Fibroblast of skin of left biceps (primary cell): ENCODE data around the gene GLUD1.
"Not testable (repeated sequence)": the region's sequence is repeated elsewhere in the genome, so short reads cannot be mapped to it uniquely, and the experiment has no call there.

Source experiments
- DNase-seq, 2 experiments: peaks; one replicate each; pipeline ENCODE4 v3.0.0-alpha.2; 2013; ENCODE audit warnings: low read depth in 2 of 2

Gene GLUD1

GRCh38 chr10:87094373-87095235 is at the start of gene GLUD1, which contains the start of gene SHLD2:
TSS of gene GLUD1 (minus strand) at chr10:87094843. CDS start at chr10:87094769, 74 bp downstream.
TSS of gene SHLD2 (plus strand) at chr10:87095206. CDS start at chr10:87151355, 56,149 bp downstream.
- peak; percentile 67 to 72 for DNase-seq

GRCh38 chr10:87143109-87143418 is 48.4 kb upstream of the GLUD1 start:
- not testable (repeated sequence) for DNase-seq

- DNase-seq, result not testable (repeated sequence)
Measured at GRCh38 chr10:87142230-87143108, 47.8 kb upstream of the GLUD1 start.

GRCh38 chr10:87137478-87137877 is 42.8 kb upstream of the GLUD1 start:
- DNase-seq, result not testable (repeated sequence)

GRCh38 chr10:87134440-87134839 is 39.8 kb upstream of the GLUD1 start:
- DNase-seq, result not testable (repeated sequence)

GRCh38 chr10:87133936-87134335 is 39.3 kb upstream of the GLUD1 start:
- not testable (repeated sequence) for DNase-seq

- DNase-seq, result not testable (repeated sequence)
Measured at GRCh38 chr10:87132176-87132575, 37.5 kb upstream of the GLUD1 start.

- not testable (repeated sequence) for DNase-seq
Measured at GRCh38 chr10:87127607-87128156, 33.0 kb upstream of the GLUD1 start.

GRCh38 chr10:87127048-87127447 is 32.4 kb upstream of the GLUD1 start:
- DNase-seq, result not testable (repeated sequence)

- not testable (repeated sequence) for DNase-seq
Measured at GRCh38 chr10:87123351-87123750, 28.7 kb upstream of the GLUD1 start.

GRCh38 chr10:87119029-87119428 is 24.4 kb upstream of the GLUD1 start:
- not testable (repeated sequence) for DNase-seq

GRCh38 chr10:87118122-87118521 is 23.5 kb upstream of the GLUD1 start:
- DNase-seq, result not testable (repeated sequence)

GRCh38 chr10:87105446-87106124 is 10.9 kb upstream of the GLUD1 start:
- no peak for DNase-seq

- not testable (repeated sequence) for DNase-seq
Measured at GRCh38 chr10:87104727-87105126, 10.1 kb upstream of the GLUD1 start.

- DNase-seq, result no peak
Measured at GRCh38 chr10:87101996-87102395, 7.4 kb upstream of the GLUD1 start.

- DNase-seq, result peak; percentile 25 to 34
Measured at GRCh38 chr10:87095236-87095945, 748 bp upstream of the GLUD1 start.

- no peak for DNase-seq
Measured at GRCh38 chr10:87093632-87094372, 841 bp downstream of the GLUD1 start.

- DNase-seq, result no peak
Measured at GRCh38 chr10:87092861-87093631, 1.6 kb downstream of the GLUD1 start.

- no peak for DNase-seq
Measured at GRCh38 chr10:87092376-87092860, 2.2 kb downstream of the GLUD1 start.
